Parathyroid adenoma (tissue), 2 donors: ENCODE data around the gene TTLL12.

Experiments used
- H2AFZ ChIP-seq: fragments of 300-600 bp; sonication (generic); one replicate; pipeline ENCODE4 v1.7.0; 2017; ENCODE audit warnings: antibody characterized with exemption, mild to moderate bottlenecking
- H3K27ac ChIP-seq: fragments of 300-600 bp; sonication (generic); one replicate; pipeline ENCODE4 v1.7.0; 2017
- H3K27me3 ChIP-seq: fragments of 300-600 bp; sonication (generic); one replicate; pipeline ENCODE4 v1.7.0; 2017; ENCODE audit warnings: low read length; ENCODE audit not compliant: control insufficient read depth, insufficient read depth
- H3K36me3 ChIP-seq: fragments of 300-600 bp; sonication (generic); one replicate; pipeline ENCODE4 v1.7.0; 2017; ENCODE audit warnings: low read length; ENCODE audit not compliant: control insufficient read depth, insufficient read depth
- H3K4me1 ChIP-seq: fragments of 300-600 bp; sonication (generic); one replicate; pipeline ENCODE4 v1.7.0; 2017; ENCODE audit warnings: control low read depth
- H3K4me2 ChIP-seq: fragments of 300-600 bp; sonication (generic); one replicate; pipeline ENCODE4 v1.7.0; 2017; ENCODE audit warnings: low read length
- H3K4me3 ChIP-seq: fragments of 300-600 bp; sonication (generic); one replicate; pipeline ENCODE4 v1.7.0; 2017; ENCODE audit warnings: low read depth, low read length
- H3K79me2 ChIP-seq: fragments of 300-600 bp; sonication (generic); one replicate; pipeline ENCODE4 v1.7.0; 2017; ENCODE audit warnings: control low read depth
- H3K9ac ChIP-seq: fragments of 300-600 bp; sonication (generic); one replicate; pipeline ENCODE4 v1.7.0; 2017; ENCODE audit warnings: mild to moderate bottlenecking
- H3K9me3 ChIP-seq: fragments of 300-600 bp; sonication (generic); one replicate; pipeline ENCODE4 v1.7.0; 2017; ENCODE audit warnings: low read length; ENCODE audit not compliant: control insufficient read depth
- CTCF ChIP-seq: fragments of 300-600 bp; sonication (generic); IDR thresholded peaks from one replicate; pipeline ENCODE4 v1.7.0; 2017; ENCODE audit warnings: antibody characterized with exemption, mild to moderate bottlenecking
- donor health status: primary hyperparathyroidism.

TTLL12 gene

GRCh38 chr22:43210631-43211515 is 23.9 kb upstream of the TTLL12 start:
- Histone ChIP-seq H3K9ac (no peak overlapping the region), H3K27ac (no peak overlapping the region)

GRCh38 chr22:43209971-43210370 is 23.0 kb upstream of the TTLL12 start:
- Histone ChIP-seq H3K4me1 (no peaks in the 10 kb centered on the region), H3K36me3 (no peaks in the 10 kb centered on the region), H3K4me3 (no peak overlapping the region), H3K27ac (no peak overlapping the region), H3K79me2 (no peaks in the 10 kb centered on the region), H3K4me2 (no peak overlapping the region), H3K9ac (no peak overlapping the region), H3K27me3 (no peaks in the 10 kb centered on the region), H2AFZ (no peak overlapping the region), H3K9me3 (no peaks in the 10 kb centered on the region)
- no peak for TF ChIP-seq CTCF

More at GRCh38 chr22:43210631-43211515, 23.9 kb upstream of the TTLL12 start:
- H3K4me1 ChIP-seq, result no peaks in the 10 kb centered on the region
- no peaks in the 10 kb centered on the region for H3K9me3 ChIP-seq
- no peaks in the 10 kb centered on the region for H3K79me2 ChIP-seq
- H3K4me3 ChIP-seq, result no peak overlapping the region
- TF ChIP-seq CTCF, result no peak
- H3K4me2 ChIP-seq, result no peak overlapping the region
- no peaks in the 10 kb centered on the region for H3K27me3 ChIP-seq
- H3K36me3 ChIP-seq, result no peaks in the 10 kb centered on the region
- H2AFZ ChIP-seq, result no peak overlapping the region

- no peak for TF ChIP-seq CTCF
- H3K79me2 ChIP-seq, result no peaks in the 10 kb centered on the region
- H3K4me1 ChIP-seq, result no peaks in the 10 kb centered on the region
Measured at GRCh38 chr22:43209523-43209890, 22.6 kb upstream of the TTLL12 start.

GRCh38 chr22:43208703-43209522 is 22.0 kb upstream of the TTLL12 start:
- no peaks in the 10 kb centered on the region for H3K9me3 ChIP-seq
- no peaks in the 10 kb centered on the region for H3K36me3 ChIP-seq
- no peak overlapping the region for H2AFZ ChIP-seq
- H3K9ac ChIP-seq, result no peak overlapping the region
- no peak overlapping the region for H3K4me2 ChIP-seq
- TF ChIP-seq CTCF, result no peak
- H3K79me2 ChIP-seq, result no peaks in the 10 kb centered on the region
- H3K4me1 ChIP-seq, result no peaks in the 10 kb centered on the region
- no peak overlapping the region for H3K27ac ChIP-seq
- no peak overlapping the region for H3K4me3 ChIP-seq
- no peaks in the 10 kb centered on the region for H3K27me3 ChIP-seq

More at GRCh38 chr22:43209523-43209890, 22.6 kb upstream of the TTLL12 start:
- Histone ChIP-seq H2AFZ (no peak overlapping the region), H3K9me3 (no peaks in the 10 kb centered on the region), H3K4me2 (no peak overlapping the region), H3K27ac (no peak overlapping the region), H3K9ac (no peak overlapping the region), H3K4me3 (no peak overlapping the region), H3K27me3 (no peaks in the 10 kb centered on the region), H3K36me3 (no peaks in the 10 kb centered on the region)
